SKM-1 (cell line): ENCODE measurements around the gene GALE.
"Not testable (repeated sequence)": the region's sequence is repeated elsewhere in the genome, so short reads cannot be mapped to it uniquely, and the experiment has no call there.

Source experiments
- DNase-seq: peaks from one replicate; lab custom pipeline; 2025; ENCODE audit not compliant: unreplicated experiment; lab: John Stamatoyannopoulos, UW

The GALE gene

GRCh38 chr1:23810818-23811540, 10.4 kb upstream of the GALE start:
- peak; percentile 93 for DNase-seq

GRCh38 chr1:23809751-23810171, 9.2 kb upstream of the GALE start:
- peak; percentile 82 for DNase-seq

- peak; percentile 86 for DNase-seq
These were observed 6.9 kb upstream of the GALE start for GRCh38 chr1:23807453-23807852.

- no peak for DNase-seq
These were observed 5.7 kb upstream of the GALE start for GRCh38 chr1:23806280-23806679.

GRCh38 chr1:23805025-23805424, 4.5 kb upstream of the GALE start:
- DNase-seq: no peak

- DNase-seq: no peak
These were observed 3.8 kb upstream of the GALE start for GRCh38 chr1:23804183-23804835.

- DNase-seq: no peak
These were observed 3.1 kb upstream of the GALE start for GRCh38 chr1:23803674-23804073.

GRCh38 chr1:23802809-23803342, 2.3 kb upstream of the GALE start:
- DNase-seq: not testable (repeated sequence)

- DNase-seq: no peak
These were observed 1.3 kb upstream of the GALE start for GRCh38 chr1:23801876-23802275.

GRCh38 chr1:23801338-23801748, 789 bp upstream of the GALE start:
- DNase-seq: no peak

- no peak for DNase-seq
These were observed 769 bp downstream of the GALE start for GRCh38 chr1:23799570-23800399.

- no peak for DNase-seq
These were observed 1.3 kb downstream of the GALE start for GRCh38 chr1:23799255-23799569.

GRCh38 chr1:23798662-23799142, 1.9 kb downstream of the GALE start:
- no peak for DNase-seq

GRCh38 chr1:23797478-23798448, 2.8 kb downstream of the GALE start:
- DNase-seq: no peak

- DNase-seq: no peak
These were observed 3.9 kb downstream of the GALE start for GRCh38 chr1:23796466-23797271.

- no peak for DNase-seq
These were observed 4.7 kb downstream of the GALE start for GRCh38 chr1:23795676-23796465.

GRCh38 chr1:23794732-23795182, 5.8 kb downstream of the GALE start:
- not testable (repeated sequence) for DNase-seq

GRCh38 chr1:23793861-23794731, 6.5 kb downstream of the GALE start:
- no peak for DNase-seq
